Mucosa of descending colon (tissue), 3 donors: ENCODE data around the gene COPA. TPM values are rescaled to one million over a fixed set of nuclear protein-coding genes. Genes with fewer than 3 reads are reported as not detected.
A peak's percentile ranks its signal among the peaks of the same experiment; 100 is the strongest.

Experiments used
- ATAC-seq: fragments of 200-7000 bp; cut with Tn5 transposase; one replicate; pipeline ENCODE4 v1.9.1; 2020; ENCODE audit warnings: mild to moderate bottlenecking, moderate library complexity
- DNase-seq, 3 donors: peaks; one replicate each; pipeline ENCODE4 v3.0.0-alpha.2; 2020
- H3K36me3 ChIP-seq: fragments of 200-600 bp; one replicate; pipeline ENCODE4 v1.8.0; 2021; ENCODE audit warnings: low read depth, mild to moderate bottlenecking
- H3K4me1 ChIP-seq: fragments of 200-600 bp; one replicate; pipeline ENCODE4 v1.8.0; 2021; ENCODE audit warnings: low read depth, mild to moderate bottlenecking
- H3K4me3 ChIP-seq: fragments of 200-600 bp; one replicate; pipeline ENCODE4 v1.8.0; 2021; ENCODE audit warnings: mild to moderate bottlenecking
- H3K9me3 ChIP-seq: fragments of 200-600 bp; one replicate; pipeline ENCODE4 v1.8.0; 2021; ENCODE audit warnings: mild to moderate bottlenecking
- CTCF ChIP-seq: fragments of 200-600 bp; IDR thresholded peaks from one replicate; pipeline ENCODE4 v1.8.0; 2022; ENCODE audit warnings: antibody characterized with exemption, mild to moderate bottlenecking
- intact Hi-C, 2 donors: fragments of 100-400 bp; cut with DNase I in 1 of 2; cut with micrococcal nuclease in 1 of 2; formaldehyde crosslinking; loops; one replicate each; pipeline versions ENCODE4 v1.11.0 to v1.11.1; 2022; cut with DNase I, micrococcal nuclease
- total RNA-seq, 3 donors: library from RNA; stranded (reverse); fragmentation: NEBNext Ultra II Directional in 2 of 3; extraction: Animal tissue kit (Norgen Biotek cat#: 25700) in 2 of 3; gene quantifications; one replicate each; pipeline versions ENCODE4 v1.2.1 to v1.2.4, GENCODE V29; 2021 to 2023
- donor health status: DM: no; HTN: no; CAD: no; lungs with moderate emphysema.
- donor health status: DM: no; HTN: no; CAD: no.
- donor health status: DM: no; HTN: yes; CAD: no.

The COPA gene
- total RNA-seq, 3 donors from 2014 or later: 141 to 165 (median 151) TPM

- Histone ChIP-seq H3K9me3 (no peaks in the 10 kb centered on the region), H3K36me3 (peaks cover 7% of the 10 kb centered on the region), H3K4me3 (no peak overlapping the region), H3K4me1 (peaks cover 7% of the 10 kb centered on the region)
- intact Hi-C loops: no loop called here
- TF ChIP-seq CTCF: no peak
- no peak for ATAC-seq
- DNase-seq: no peak
Observed at GRCh38 chr1:160344241-160344640, 1.2 kb upstream of the COPA start.

- ATAC-seq (peak; percentile 32), DNase-seq (no peak)
- TF ChIP-seq CTCF: no peak
- Histone ChIP-seq H3K4me3 (peak overlapping the region; percentile 85), H3K9me3 (no peaks in the 10 kb centered on the region), H3K4me1 (peaks cover 7% of the 10 kb centered on the region), H3K36me3 (peaks cover 11% of the 10 kb centered on the region)
- intact Hi-C loops: no loop called here
Observed at GRCh38 chr1:160342526-160342925, 524 bp downstream of the COPA start.

DNA sequence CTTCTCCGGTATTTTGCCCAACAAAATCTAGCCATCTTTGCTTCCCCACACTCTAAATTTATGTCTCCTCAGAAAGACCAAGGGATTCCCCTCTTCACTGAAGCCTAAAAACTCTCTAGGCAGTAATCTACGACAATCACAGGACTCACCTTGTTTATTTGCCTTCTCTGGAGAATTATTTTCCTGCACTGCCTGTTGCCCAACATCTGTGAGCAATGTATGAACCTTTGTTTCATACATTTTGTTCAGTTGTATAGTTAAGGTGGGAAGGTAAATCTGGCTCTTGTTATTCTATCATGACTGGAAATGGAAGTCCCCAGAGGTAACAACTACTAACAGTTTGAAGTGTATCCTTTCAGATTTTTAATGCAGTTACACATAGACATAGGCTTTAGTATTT is 2.2 kb downstream of the COPA start:
- DNase-seq (no peak), ATAC-seq (no peak)
- Histone ChIP-seq H3K4me1 (peaks cover 7% of the 10 kb centered on the region), H3K36me3 (peaks cover 5% of the 10 kb centered on the region), H3K4me3 (no peak overlapping the region), H3K9me3 (no peaks in the 10 kb centered on the region)
- TF ChIP-seq CTCF: no peak
- intact Hi-C loops: no loop called here

- intact Hi-C loops: no loop called here
- ATAC-seq (no peak), DNase-seq (no peak)
- Histone ChIP-seq H3K4me3 (no peak overlapping the region), H3K9me3 (no peaks in the 10 kb centered on the region), H3K4me1 (peaks cover 7% of the 10 kb centered on the region), H3K36me3 (peaks cover 4% of the 10 kb centered on the region)
- TF ChIP-seq CTCF: no peak
Observed at GRCh38 chr1:160340146-160340545, 2.9 kb downstream of the COPA start.

DNA sequence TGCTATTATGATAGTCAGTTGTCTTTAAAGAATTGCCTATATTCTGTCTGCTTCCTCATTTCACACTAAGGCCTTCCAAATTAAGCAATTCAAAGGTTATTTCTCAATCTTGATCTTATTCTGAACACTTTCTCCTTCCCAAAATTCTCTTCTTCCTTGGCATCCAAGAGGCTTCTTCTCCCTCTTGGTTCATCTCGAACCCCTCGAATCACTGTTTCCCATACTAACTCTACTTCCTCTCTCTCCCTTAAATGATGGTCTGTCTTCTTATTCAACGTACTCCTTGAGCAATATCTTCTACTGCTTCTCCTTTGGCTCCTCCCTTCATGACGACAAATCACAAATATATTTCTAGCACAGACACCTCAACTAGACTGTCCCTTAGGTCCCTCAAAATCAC is 4.5 kb downstream of the COPA start:
- intact Hi-C loops: no loop called here
- ATAC-seq (no peak), DNase-seq (no peak)
- H3K9me3 ChIP-seq: no peaks in the 10 kb centered on the region
- peaks cover 4% of the 10 kb centered on the region for H3K36me3 ChIP-seq
- H3K4me1 ChIP-seq: no peaks in the 10 kb centered on the region
- no peak for TF ChIP-seq CTCF
- H3K4me3 ChIP-seq: no peak overlapping the region

- Histone ChIP-seq H3K36me3 (peaks cover 33% of the 10 kb centered on the region), H3K9me3 (no peaks in the 10 kb centered on the region), H3K4me3 (no peak overlapping the region), H3K4me1 (no peaks in the 10 kb centered on the region)
- intact Hi-C loops: no loop called here
- TF ChIP-seq CTCF: no peak
- ATAC-seq: no peak
- DNase-seq: no peak
Observed at GRCh38 chr1:160332516-160332915, 10.5 kb downstream of the COPA start.
